GM10248 (cell line): ENCODE data around the gene VASH1.

Experiments used
- CTCF ChIA-PET: fragments of 300-600 bp; sonication (Branson Sonifier 250); formaldehyde crosslinking; extraction: SDS; loops from one replicate; lab custom pipeline; 2021; ENCODE audit warnings: antibody characterized with exemption; lab: Yijun Ruan, JAX
- POLR2A ChIA-PET: fragments of 350-650 bp; sonication (Branson Sonifier 250); formaldehyde crosslinking; extraction: SDS; loops from one replicate; lab custom pipeline; 2020; ENCODE audit warnings: antibody characterized with exemption; lab: Yijun Ruan, JAX
- DNase-seq: peaks from one replicate; pipeline ENCODE4 v3.0.0; 2012; ENCODE audit errors: extremely low spot score
- TF ChIP-seq, protein P1 (sequence below): IDR thresholded peaks from 2 replicates; pipeline ENCODE4 v1.5.1; 2012; ENCODE audit warnings: mild to moderate bottlenecking, low read depth; ENCODE audit errors: extremely low read depth, missing control alignments, control extremely low read depth

The VASH1 gene

GRCh38 chr14:76763096-76764041, 2.1 kb downstream of the VASH1 start:
- ChIA-PET CTCF (interaction anchor here (11.3 kb wide), 1 partner anchor 20 kb away, joined by 106 read pairs; no protein-coding TSS in a partner anchor), POLR2A (no interaction called here)
- TF ChIP-seq, protein P1, sequence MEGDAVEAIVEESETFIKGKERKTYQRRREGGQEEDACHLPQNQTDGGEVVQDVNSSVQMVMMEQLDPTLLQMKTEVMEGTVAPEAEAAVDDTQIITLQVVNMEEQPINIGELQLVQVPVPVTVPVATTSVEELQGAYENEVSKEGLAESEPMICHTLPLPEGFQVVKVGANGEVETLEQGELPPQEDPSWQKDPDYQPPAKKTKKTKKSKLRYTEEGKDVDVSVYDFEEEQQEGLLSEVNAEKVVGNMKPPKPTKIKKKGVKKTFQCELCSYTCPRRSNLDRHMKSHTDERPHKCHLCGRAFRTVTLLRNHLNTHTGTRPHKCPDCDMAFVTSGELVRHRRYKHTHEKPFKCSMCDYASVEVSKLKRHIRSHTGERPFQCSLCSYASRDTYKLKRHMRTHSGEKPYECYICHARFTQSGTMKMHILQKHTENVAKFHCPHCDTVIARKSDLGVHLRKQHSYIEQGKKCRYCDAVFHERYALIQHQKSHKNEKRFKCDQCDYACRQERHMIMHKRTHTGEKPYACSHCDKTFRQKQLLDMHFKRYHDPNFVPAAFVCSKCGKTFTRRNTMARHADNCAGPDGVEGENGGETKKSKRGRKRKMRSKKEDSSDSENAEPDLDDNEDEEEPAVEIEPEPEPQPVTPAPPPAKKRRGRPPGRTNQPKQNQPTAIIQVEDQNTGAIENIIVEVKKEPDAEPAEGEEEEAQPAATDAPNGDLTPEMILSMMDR: no peak
- no peak for DNase-seq

DNA sequence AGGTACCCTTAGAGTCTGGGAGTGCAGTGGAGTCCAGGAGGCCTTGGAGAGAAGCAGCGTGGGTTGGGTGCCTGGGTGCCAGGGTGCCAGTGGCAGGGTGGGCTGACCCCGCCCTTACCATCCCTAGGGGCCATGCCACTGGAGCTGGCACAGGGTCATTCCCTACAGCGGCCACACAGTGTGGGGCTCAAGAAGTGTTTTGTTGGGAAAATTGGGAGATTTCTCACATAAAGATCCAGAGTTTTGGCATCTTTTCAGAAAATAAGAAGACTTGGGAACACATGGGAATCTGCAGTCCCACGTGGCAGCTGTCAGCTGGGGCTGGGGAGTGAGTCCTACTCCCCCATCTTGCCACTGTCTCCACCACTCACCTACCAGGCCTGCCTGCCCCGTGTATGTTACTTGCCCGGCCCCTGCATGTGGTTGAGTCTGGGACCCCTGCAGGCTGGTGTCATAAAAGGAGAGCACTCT, 4.2 kb downstream of the VASH1 start:
- TF ChIP-seq, protein P1: no peak
- no peak for DNase-seq
- ChIA-PET CTCF (interaction anchor here (0.9 to 11.3 kb wide), 4 partner anchors 18 to 57 kb away, joined by 3 to 106 read pairs (median 4); no protein-coding TSS in a partner anchor), POLR2A (no interaction called here)

DNA sequence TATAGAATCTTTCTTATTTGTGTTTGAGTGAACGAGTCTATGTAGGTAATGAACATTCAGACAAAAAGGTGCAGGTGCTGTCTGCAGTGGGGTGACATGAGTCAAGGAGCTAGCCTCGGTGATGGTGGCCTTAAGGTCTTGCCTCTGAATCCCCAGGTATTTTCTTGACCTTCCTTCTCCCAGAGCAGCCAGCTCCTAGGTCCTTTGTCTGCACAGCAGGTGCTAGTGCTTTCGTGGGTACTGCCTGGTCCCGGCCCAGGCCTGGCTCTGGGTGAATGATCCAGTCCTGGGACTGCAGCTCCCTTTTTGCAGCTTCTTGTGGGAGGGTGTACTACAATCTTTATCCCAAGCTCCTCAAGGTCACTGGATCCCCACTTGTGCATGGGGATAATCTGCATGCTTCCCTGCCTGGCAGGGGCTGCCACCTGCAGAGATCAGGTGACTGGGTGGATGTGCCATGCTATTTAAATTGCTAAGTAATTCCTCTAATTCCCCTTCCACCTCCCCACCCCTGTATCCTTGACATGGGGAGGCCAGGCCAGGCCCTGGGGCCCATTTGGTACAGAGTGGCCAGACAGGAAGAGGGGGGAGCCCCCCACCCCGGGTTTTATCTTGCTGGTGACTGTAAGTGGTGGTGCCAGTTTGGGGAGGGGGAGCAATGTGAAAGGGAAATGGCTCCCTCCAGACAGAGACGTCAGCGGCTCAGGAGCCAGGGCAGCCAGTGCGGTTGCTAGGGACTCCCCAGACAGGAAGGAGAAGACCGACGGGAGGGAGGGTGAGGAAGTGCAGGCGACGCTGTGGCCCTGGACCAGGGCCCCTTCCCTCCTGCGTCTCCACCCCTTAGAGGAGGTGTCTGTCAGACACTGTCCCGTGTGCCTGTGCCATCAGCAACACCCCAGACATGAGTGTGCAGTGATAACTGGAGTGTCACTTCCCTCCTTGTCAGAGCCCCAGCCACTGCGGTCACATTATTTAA, 6.7 kb downstream of the VASH1 start:
- ChIA-PET CTCF (interaction anchor here (1.7 to 11.3 kb wide), 4 partner anchors 12 to 58 kb away, joined by 4 to 106 read pairs (median 12); no protein-coding TSS in a partner anchor), POLR2A (no interaction called here)
- DNase-seq: peak; percentile 82
- TF ChIP-seq, protein P1: no peak

DNA sequence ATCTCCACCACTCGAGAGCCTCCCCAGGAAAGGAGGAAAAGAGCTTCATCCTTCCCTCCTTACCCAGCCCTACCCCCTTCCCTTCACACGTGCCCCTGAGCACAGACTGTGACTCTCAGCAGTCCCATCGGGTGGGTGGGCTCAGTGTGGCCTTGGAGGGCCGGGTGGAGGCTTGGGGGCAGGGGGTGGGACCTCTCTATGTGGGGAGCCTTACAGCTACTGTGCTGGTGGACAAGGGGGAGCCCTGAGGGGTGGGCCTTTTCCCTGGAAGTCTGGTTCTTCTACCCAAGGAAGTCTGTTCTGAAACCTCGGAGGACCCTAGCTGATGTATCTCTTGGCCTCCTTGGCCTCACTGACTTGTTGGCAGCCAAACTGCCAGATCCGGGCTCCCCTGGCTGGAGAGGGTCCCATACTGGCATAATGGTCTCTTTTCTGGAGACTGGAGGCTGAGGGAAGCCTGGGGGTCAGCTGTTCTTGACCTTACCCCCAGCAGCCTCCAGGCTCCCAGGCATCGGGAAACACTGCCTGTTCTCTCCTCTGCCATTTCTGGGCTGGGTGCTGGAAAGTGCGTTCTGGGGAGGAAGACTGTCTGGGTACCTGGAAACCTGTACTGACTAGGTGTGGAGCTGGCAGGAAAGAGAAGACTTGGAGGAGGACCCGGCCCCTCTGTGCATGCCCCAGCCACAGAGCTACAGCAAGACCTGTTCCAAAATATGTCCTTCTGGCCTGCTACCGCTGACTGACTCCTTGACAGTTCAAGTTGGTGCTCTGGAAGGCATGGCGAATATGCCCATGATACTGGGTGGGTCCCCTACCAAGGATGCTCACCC, 7.6 kb downstream of the VASH1 start:
- ChIA-PET POLR2A (interaction anchor here (1.2 kb wide), 1 partner anchor 13 kb away, joined by 3 read pairs; no protein-coding TSS in a partner anchor), CTCF (interaction anchor here (4.0 to 11.3 kb wide), 2 partner anchors 14 to 59 kb away, joined by 18 to 106 read pairs; no protein-coding TSS in a partner anchor)
- no peak for DNase-seq
- TF ChIP-seq, protein P1: no peak

GRCh38 chr14:76769636-76770292, 8.5 kb downstream of the VASH1 start:
- POLR2A ChIA-PET: interaction anchor here (1.2 kb wide), 1 partner anchor 12 kb away, joined by 3 read pairs; no protein-coding TSS in a partner anchor
- TF ChIP-seq, protein P1: no peak
- no peak for DNase-seq
- CTCF ChIA-PET: interaction anchor here (1.6 to 11.3 kb wide), 3 partner anchors 13 to 60 kb away, joined by 3 to 106 read pairs (median 18); no protein-coding TSS in a partner anchor
